Activated CD8-positive, alpha-beta T cell treated with anti-CD3 and anti-CD28 coated beads for 36 hours (primary cell): ENCODE measurements around the gene KCNK6. TPM values are rescaled to one million over a fixed set of nuclear protein-coding genes. Genes with fewer than 3 reads are reported as not detected.

ENCODE experiments used
- ATAC-seq: fragments of 200-7000 bp; cut with Tn5 transposase; one replicate; pipeline ENCODE4 v1.10.0; 2021; ENCODE audit warnings: mild to moderate bottlenecking, moderate library complexity
- CTCF ChIA-PET: fragments of 350-600 bp; sonication (Branson Sonifier 250); formaldehyde crosslinking; loops from one replicate; lab custom pipeline; 2021; ENCODE audit warnings: antibody characterized with exemption; lab: Charles Lee
- POLR2A ChIA-PET: fragments of 350-600 bp; sonication (Branson Sonifier 250); formaldehyde crosslinking; loops from one replicate; lab custom pipeline; 2021; ENCODE audit warnings: antibody characterized with exemption; lab: Charles Lee
- DNase-seq: peaks from one replicate; pipeline ENCODE4 v3.0.0-alpha.2; 2020
- H3K27ac Mint-ChIP-seq: one replicate; pipeline ENCODE4 v1.8.0; 2021; ENCODE audit warnings: mild to moderate bottlenecking, mixed read lengths
- H3K27me3 Mint-ChIP-seq: one replicate; pipeline ENCODE4 v1.8.0; 2021; ENCODE audit warnings: mixed read lengths
- H3K36me3 Mint-ChIP-seq: one replicate; pipeline ENCODE4 v1.8.0; 2021; ENCODE audit warnings: low read depth, mixed read lengths
- H3K4me1 Mint-ChIP-seq: one replicate; pipeline ENCODE4 v1.8.0; 2021; ENCODE audit warnings: low read depth, mixed read lengths
- H3K4me3 Mint-ChIP-seq: one replicate; pipeline ENCODE4 v1.8.0; 2021; ENCODE audit warnings: mild to moderate bottlenecking, moderate library complexity, mixed read lengths
- H3K9me3 Mint-ChIP-seq: one replicate; pipeline ENCODE4 v1.8.0; 2021; ENCODE audit warnings: mixed read lengths
- CTCF ChIP-seq: fragments of 200-600 bp; IDR thresholded peaks from one replicate; pipeline ENCODE4 v1.8.0; 2022; ENCODE audit warnings: antibody characterized with exemption, mild to moderate bottlenecking
- intact Hi-C: fragments of 100-400 bp; cut with micrococcal nuclease; formaldehyde crosslinking; loops from one replicate; pipeline ENCODE4 v1.10.0; 2022
- total RNA-seq, 2 experiments: library from RNA; stranded (reverse); gene quantifications; one replicate each; pipeline ENCODE4 v1.2.3, GENCODE V29; 2021

The KCNK6 gene
- total RNA-seq, 2 experiments from 2014 or later, result 10.3 to 11.9 TPM

- no peak for TF ChIP-seq CTCF
- Mint-ChIP-seq H3K4me1 (peaks cover 12% of the 10 kb centered on the region), H3K9me3 (no peaks in the 10 kb centered on the region), H3K4me3 (no peak overlapping the region), H3K36me3 (no peaks in the 10 kb centered on the region), H3K27me3 (no peaks in the 10 kb centered on the region), H3K27ac (no peak overlapping the region)
- ATAC-seq (no peak), DNase-seq (no peak)
- CTCF ChIA-PET, result no interaction called here
- intact Hi-C loops, result no loop called here
- POLR2A ChIA-PET, result no interaction called here
Observed at GRCh38 chr19:38340927-38341326, 21.3 kb downstream of the KCNK6 start.

- H3K9me3 Mint-ChIP-seq, result no peaks in the 10 kb centered on the region
- POLR2A ChIA-PET, result interaction anchor here (1.5 kb wide), 1 partner anchor 9 kb away, joined by 3 read pairs; no protein-coding TSS in a partner anchor
- intact Hi-C loops, result no loop called here
Observed at GRCh38 chr19:38346837-38347236, 27.2 kb downstream of the KCNK6 start.

GRCh38 chr19:38350883-38351282 lies 31.2 kb downstream of the KCNK6 start:
- Mint-ChIP-seq H3K27ac (no peak overlapping the region), H3K4me1 (no peaks in the 10 kb centered on the region), H3K4me3 (no peak overlapping the region), H3K9me3 (no peaks in the 10 kb centered on the region), H3K27me3 (no peaks in the 10 kb centered on the region), H3K36me3 (no peaks in the 10 kb centered on the region)
- POLR2A ChIA-PET, result interaction anchor here (0.6 kb wide), 1 partner anchor 14 kb away, joined by 3 read pairs; no protein-coding TSS in a partner anchor
- intact Hi-C loops, result no loop called here
- DNase-seq (no peak), ATAC-seq (no peak)
- CTCF ChIA-PET, result interaction anchor here (0.7 kb wide), 1 partner anchor 52 kb away, joined by 3 read pairs; the partner anchor contains the start of gene FAM98C
- no peak for TF ChIP-seq CTCF

More at GRCh38 chr19:38346837-38347236, 27.2 kb downstream of the KCNK6 start:
- Mint-ChIP-seq H3K36me3 (no peaks in the 10 kb centered on the region), H3K27me3 (no peaks in the 10 kb centered on the region), H3K27ac (no peak overlapping the region), H3K4me1 (no peaks in the 10 kb centered on the region), H3K4me3 (no peak overlapping the region)
- CTCF ChIA-PET, result no interaction called here
- ATAC-seq (no peak), DNase-seq (no peak)
- no peak for TF ChIP-seq CTCF

GRCh38 chr19:38351865-38352395 lies 32.3 kb downstream of the KCNK6 start:
- ATAC-seq, result no peak
- intact Hi-C loops, result no loop called here
- POLR2A ChIA-PET, result interaction anchor here (0.6 kb wide), 2 partner anchors 26 to 442 kb away, joined by 3 to 4 read pairs; no protein-coding TSS in a partner anchor
- Mint-ChIP-seq H3K36me3 (no peaks in the 10 kb centered on the region), H3K27ac (no peak overlapping the region), H3K27me3 (no peaks in the 10 kb centered on the region), H3K9me3 (no peaks in the 10 kb centered on the region), H3K4me3 (no peak overlapping the region), H3K4me1 (no peaks in the 10 kb centered on the region)
- no peak for TF ChIP-seq CTCF
- DNase-seq, result no peak
- CTCF ChIA-PET, result interaction anchor here (0.7 to 1.0 kb wide), 2 partner anchors 22 to 51 kb away, joined by 3 to 6 read pairs; partner anchors contain the start of genes FAM98C and PSMD8

- Mint-ChIP-seq H3K4me3 (no peak overlapping the region), H3K27me3 (no peaks in the 10 kb centered on the region), H3K27ac (no peak overlapping the region), H3K4me1 (no peaks in the 10 kb centered on the region), H3K36me3 (no peaks in the 10 kb centered on the region), H3K9me3 (no peaks in the 10 kb centered on the region)
- TF ChIP-seq CTCF, result no peak
- POLR2A ChIA-PET, result no interaction called here
- intact Hi-C loops, result no loop called here
- DNase-seq (no peak), ATAC-seq (no peak)
- CTCF ChIA-PET, result no interaction called here
Observed at GRCh38 chr19:38352611-38353010, 33.0 kb downstream of the KCNK6 start.
